HL-60 (cell line): ENCODE measurements around the gene MAP2K2.

Experiments used
- GABPA ChIP-seq: IDR thresholded peaks from 2 replicates; pipeline ENCODE4 v1.6.1; 2012; ENCODE audit warnings: low read depth
- POLR2AphosphoS5 ChIP-seq: IDR thresholded peaks from 2 replicates; pipeline ENCODE4 v1.6.1; 2012; ENCODE audit warnings: low read depth
- SPI1 ChIP-seq: IDR thresholded peaks from 2 replicates; pipeline ENCODE4 v1.6.1; 2012; ENCODE audit warnings: low read depth, mild to moderate bottlenecking, borderline replicate concordance
- TF ChIP-seq, protein P1 (sequence below): IDR thresholded peaks from one replicate; pipeline ENCODE4 v1.5.1; 2011; ENCODE audit warnings: low read length, control low read depth, inconsistent platforms; ENCODE audit not compliant: insufficient read depth
- TF ChIP-seq, protein P2 (sequence below): IDR thresholded peaks from 2 replicates; pipeline ENCODE4 v1.6.1; 2012; ENCODE audit warnings: low read depth; ENCODE audit not compliant: insufficient replicate concordance

DNA sequence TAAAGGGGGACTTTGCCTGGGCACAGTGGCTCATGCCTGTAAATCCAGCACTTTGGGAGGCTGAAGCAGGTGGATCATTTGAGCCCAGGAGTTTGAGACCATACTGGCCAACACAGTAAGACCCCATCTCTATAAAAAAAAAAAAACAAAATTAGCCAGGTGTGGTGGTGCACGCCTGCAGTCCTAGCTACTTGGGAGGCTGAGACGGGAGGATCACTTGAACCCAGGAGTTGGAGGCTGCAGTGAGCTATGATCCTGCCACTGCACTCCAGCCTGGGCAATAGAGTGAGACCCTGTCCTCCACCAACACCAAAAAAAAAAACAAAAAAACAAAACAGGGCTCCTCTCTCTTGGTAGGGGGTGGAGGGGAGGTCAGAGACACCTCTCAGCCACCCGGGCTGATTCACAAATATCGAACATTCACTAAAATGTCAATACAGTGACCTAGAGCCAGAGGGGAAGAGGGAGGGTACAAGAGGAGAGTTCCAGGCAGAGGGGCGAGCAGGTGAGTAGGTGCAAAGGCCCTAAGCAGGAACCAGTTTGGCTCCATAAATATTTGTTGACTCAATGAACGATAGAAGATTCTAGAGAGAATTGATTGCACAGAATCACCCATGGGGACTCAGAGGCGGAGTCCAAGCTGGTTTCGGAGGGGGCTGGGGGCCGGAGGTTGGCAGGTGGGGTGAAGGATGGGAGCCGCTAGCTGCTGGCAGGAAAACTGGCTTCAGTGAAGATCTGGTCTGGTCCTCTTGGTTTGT, 28.5 kb upstream of the MAP2K2 start:
- TF ChIP-seq, protein P1, sequence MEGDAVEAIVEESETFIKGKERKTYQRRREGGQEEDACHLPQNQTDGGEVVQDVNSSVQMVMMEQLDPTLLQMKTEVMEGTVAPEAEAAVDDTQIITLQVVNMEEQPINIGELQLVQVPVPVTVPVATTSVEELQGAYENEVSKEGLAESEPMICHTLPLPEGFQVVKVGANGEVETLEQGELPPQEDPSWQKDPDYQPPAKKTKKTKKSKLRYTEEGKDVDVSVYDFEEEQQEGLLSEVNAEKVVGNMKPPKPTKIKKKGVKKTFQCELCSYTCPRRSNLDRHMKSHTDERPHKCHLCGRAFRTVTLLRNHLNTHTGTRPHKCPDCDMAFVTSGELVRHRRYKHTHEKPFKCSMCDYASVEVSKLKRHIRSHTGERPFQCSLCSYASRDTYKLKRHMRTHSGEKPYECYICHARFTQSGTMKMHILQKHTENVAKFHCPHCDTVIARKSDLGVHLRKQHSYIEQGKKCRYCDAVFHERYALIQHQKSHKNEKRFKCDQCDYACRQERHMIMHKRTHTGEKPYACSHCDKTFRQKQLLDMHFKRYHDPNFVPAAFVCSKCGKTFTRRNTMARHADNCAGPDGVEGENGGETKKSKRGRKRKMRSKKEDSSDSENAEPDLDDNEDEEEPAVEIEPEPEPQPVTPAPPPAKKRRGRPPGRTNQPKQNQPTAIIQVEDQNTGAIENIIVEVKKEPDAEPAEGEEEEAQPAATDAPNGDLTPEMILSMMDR: no peak
- TF ChIP-seq POLR2AphosphoS5 (no peak), GABPA (no peak), SPI1 (no peak)
- TF ChIP-seq, protein P2, sequence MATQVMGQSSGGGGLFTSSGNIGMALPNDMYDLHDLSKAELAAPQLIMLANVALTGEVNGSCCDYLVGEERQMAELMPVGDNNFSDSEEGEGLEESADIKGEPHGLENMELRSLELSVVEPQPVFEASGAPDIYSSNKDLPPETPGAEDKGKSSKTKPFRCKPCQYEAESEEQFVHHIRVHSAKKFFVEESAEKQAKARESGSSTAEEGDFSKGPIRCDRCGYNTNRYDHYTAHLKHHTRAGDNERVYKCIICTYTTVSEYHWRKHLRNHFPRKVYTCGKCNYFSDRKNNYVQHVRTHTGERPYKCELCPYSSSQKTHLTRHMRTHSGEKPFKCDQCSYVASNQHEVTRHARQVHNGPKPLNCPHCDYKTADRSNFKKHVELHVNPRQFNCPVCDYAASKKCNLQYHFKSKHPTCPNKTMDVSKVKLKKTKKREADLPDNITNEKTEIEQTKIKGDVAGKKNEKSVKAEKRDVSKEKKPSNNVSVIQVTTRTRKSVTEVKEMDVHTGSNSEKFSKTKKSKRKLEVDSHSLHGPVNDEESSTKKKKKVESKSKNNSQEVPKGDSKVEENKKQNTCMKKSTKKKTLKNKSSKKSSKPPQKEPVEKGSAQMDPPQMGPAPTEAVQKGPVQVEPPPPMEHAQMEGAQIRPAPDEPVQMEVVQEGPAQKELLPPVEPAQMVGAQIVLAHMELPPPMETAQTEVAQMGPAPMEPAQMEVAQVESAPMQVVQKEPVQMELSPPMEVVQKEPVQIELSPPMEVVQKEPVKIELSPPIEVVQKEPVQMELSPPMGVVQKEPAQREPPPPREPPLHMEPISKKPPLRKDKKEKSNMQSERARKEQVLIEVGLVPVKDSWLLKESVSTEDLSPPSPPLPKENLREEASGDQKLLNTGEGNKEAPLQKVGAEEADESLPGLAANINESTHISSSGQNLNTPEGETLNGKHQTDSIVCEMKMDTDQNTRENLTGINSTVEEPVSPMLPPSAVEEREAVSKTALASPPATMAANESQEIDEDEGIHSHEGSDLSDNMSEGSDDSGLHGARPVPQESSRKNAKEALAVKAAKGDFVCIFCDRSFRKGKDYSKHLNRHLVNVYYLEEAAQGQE: no peak
